Measurements from ENCODE around the gene PRMT5. TPM values are rescaled to one million over a fixed set of nuclear protein-coding genes. Genes with fewer than 3 reads are reported as not detected.
"Not testable (repeated sequence)": the region's sequence is repeated elsewhere in the genome, so short reads cannot be mapped to it uniquely, and the experiment has no call there.

PRMT5 gene
- 38.4 and 47.1 TPM in 2 replicates for total RNA-seq

- peak; percentile 99 to 100 for DNase-seq (ENCODE audit: low read depth in 2 of 2)
These were observed at the start of gene PRMT5 for GRCh38 chr14:22929104-22929960. Gene PRMT5, minus strand, starts transcription at chr14:22929376. Its CDS starts 15 bp downstream, at chr14:22929361.

- no peak for DNase-seq (ENCODE audit: low read depth in 2 of 2)
These were observed 49.3 kb upstream of the PRMT5 start for GRCh38 chr14:22978487-22978837.

DNA sequence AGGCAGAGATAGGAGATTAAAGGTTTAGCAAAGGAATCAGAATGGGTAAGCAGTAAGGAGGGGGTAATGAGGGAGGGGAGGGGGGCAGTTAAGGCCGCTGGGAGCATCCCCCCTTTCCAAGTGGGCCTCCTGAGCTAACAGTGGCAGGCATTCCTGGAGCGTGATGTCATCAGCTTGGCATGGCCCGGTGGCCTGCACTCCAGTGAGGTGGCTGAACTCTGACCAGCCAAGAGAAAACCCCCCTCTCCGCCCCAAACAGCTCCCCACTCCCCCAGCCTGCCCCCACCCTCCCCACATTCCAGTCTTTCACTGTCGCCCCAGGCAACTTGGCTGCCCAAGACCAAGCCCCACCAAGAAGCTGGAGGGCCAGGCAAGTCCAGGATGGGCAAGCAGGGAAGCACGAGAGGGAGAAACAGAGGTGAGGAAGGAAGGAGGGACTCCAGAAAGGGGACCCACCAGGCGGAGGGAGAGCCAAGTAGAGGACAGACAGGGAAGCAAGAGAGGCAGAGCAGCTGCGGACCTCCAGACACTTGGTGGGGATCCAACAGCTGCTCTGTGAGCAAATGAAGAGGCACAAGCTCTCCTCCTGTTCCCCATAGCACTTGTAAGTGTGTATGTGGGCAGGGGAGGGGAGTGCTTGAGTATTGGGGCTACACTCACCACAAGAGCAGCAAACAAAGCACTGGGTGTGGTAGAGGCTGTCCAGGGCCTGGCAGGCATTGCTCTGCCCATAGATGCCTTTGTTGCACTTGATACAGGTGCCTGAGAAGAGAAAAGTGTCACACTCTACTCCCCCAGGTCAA lies 48.7 kb upstream of the PRMT5 start:
- DNase-seq (ENCODE audit: low read depth in 2 of 2): peak in 1 of 2 donors; percentile 67

- no peak for DNase-seq (ENCODE audit: low read depth in 2 of 2)
These were observed 48.2 kb upstream of the PRMT5 start for GRCh38 chr14:22977434-22977683.

GRCh38 chr14:22976620-22977433 lies 47.7 kb upstream of the PRMT5 start:
- peak in 1 of 2 donors; percentile 72 for DNase-seq (ENCODE audit: low read depth in 2 of 2)

DNA sequence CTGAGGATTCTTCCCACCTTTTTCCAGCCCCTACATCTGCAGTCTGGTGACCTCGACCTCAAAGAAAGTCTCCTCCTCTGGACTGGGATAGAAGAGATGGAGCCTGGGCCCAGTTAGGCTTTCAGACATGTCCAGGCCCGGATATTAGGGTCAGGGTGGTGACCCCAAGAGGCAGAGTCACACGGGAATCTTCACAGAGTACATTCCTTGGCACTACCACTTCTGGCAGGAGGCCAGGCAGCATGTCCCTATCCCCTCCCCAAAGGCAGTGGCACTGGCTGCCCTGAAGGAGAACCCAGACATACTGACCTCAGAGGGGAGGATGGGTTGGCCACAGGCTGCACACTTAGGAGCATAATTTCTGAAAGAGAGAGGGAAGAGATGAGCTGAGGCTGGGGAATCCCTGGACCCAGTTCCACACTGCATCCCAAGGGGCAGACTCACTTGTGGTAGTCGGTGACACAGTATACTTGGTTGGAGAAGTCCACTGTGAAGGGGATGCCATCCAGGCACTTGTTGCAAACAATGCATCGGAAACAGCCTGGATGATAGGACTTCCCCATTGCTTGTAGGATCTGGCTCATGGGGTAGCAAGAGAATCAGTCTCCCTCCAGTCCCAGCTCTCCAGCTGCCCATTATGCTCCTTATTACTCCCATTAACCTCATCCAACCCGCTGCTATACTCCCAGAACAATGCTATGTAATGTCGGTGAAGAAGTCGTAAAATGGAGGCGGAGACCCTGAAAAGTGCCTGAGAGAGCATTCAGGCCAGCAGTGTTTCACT lies 45.5 kb upstream of the PRMT5 start:
- DNase-seq (ENCODE audit: low read depth in 2 of 2): peak in 1 of 2 donors; percentile 14

DNA sequence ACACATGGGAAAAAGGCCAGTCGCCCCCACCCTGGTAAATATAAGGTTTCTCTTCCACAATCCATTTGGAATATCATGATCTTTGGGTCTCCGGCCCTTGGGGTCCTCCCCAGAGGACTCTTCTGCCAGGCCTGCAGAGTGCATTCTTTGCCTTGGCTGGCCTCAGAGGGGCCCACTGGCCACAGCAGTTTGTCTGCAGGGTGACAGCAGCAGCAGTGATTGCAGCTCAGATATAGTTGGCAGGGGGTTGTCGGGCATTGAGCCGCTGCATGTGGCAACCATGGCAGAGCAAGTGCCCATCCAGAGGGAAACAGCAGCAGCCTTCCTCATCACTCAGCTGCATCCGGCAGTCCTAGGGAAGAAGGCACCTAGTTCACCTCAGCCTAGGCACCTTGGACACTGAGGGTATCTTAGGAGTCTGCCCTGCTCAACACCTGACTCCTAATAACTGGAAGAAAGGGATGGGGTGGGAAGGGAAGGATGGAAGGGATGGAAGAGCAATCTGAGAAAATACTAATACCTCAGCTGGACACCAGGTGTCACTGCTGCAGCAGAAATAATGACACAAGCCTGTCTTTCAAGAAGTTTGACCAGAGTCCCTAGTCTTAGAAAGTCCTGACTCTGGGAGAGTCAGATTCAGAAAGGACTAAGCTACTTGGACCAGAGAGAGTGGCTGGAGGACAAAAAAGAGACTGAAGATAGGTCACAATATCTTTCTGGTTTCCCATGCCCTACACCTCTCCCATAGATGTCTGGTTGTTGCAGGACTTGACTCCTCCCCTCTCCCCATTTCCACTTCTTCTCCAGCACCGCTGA lies 44.2 kb upstream of the PRMT5 start:
- DNase-seq (ENCODE audit: low read depth in 2 of 2): peak in 1 of 2 donors; percentile 71

DNA sequence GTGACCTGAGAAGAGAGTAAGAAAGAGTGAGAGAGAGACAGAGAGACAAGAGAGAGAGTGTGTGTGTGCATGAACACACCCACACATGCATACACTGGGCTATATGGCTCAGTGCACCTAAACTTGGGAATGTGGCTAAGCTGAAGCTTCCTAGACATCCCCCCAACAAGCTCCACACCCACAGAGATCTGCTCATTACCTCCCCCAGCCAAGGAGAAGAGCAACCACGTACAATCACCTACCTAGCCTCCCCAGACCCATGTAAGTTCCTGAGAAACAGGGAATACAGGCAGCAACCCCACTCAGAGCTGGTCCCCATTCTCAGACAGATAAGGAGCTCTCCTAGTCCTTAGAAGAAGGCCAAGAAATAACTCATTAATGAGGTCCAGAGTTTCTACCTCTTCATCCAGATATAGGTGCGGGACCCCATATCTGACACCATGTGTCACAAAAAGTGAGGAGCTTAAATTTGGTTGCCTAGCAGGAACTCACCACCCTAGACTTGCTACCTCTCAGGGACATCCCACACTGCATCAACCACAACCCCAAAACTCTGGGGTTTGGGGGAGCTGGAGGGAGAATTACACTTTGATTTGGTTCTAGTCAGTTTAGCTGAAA lies 43.2 kb upstream of the PRMT5 start:
- DNase-seq (ENCODE audit: low read depth in 2 of 2): no peak

DNA sequence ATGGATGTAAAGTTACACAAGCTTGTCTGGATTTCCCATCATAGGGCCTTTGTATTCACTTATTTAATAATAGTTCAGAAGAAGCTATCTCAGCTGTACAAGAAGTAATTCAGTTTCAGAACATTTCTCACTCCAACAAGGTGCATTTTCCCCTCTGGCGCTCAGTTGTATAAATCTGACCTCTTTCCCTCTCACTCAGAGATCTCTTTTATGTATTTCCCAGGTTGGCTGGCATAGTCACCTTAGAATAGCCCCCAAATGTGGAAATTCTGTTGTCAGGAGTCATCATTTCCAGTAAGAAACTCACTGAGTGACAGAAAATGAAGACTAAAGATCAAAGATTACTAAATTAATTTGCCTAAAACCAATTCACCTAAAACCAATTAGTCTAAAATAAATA lies 42.0 kb upstream of the PRMT5 start:
- no peak for DNase-seq (ENCODE audit: low read depth in 2 of 2)

GRCh38 chr14:22966783-22967269 lies 37.6 kb upstream of the PRMT5 start:
- DNase-seq (ENCODE audit: low read depth in 2 of 2): no peak

- not testable (repeated sequence) for DNase-seq (ENCODE audit: low read depth in 2 of 2)
These were observed 37.0 kb upstream of the PRMT5 start for GRCh38 chr14:22965916-22966782.

DNA sequence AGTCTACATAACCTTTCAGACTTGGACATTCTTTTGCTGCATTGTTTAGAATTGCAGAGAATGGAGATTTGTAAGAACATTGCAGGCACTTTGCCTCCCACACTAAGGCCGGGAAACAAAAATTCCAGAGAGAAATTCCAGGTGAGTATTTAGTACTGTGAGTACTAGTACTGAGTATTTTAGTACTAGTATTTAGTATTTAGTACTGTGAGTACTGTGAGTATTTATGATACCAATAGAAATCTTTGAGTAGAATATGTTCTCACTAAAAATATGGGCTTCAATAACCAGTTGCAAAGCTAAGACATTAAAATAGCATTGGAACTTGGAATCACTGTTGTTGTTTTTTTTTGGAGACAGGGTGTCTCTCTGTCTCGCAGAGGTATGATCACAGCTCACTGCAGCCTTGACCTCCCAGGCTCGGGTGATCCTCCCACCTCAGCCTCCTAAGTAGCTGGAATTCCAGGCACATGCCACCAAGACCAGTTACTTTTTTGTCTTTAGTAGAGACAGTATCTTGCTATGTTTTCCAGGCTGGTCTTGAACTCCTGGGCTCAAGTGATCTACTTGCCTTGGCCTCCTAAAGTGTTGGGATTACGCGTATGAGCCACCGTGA lies 33.0 kb upstream of the PRMT5 start:
- DNase-seq (ENCODE audit: low read depth in 2 of 2): no peak

- peak in 1 of 2 donors; percentile 15 for DNase-seq (ENCODE audit: low read depth in 2 of 2)
These were observed 26.8 kb upstream of the PRMT5 start for GRCh38 chr14:22955702-22956569.

- no peak for DNase-seq (ENCODE audit: low read depth in 2 of 2)
These were observed 23.2 kb upstream of the PRMT5 start for GRCh38 chr14:22952418-22952817.

DNA sequence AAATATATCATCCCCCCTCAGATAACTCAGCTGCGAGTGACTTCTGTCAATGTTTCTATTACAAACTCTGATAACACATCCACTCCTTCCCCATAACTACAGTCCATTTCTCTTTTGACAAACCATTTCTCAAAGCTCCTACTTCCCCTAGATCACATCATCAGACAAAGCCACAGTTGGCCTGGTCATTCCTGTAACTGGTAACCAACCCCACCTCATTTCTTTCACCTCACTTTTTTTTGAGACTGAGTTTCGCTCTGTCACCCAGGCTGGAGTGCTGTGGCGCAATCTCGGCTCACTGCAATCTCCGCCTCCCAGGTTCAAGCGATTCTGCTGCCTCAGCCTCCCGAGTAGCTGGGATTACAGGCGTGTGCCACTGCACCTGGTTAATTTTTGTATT lies 22.6 kb upstream of the PRMT5 start:
- not testable (repeated sequence) for DNase-seq (ENCODE audit: low read depth in 2 of 2)

- no peak for DNase-seq (ENCODE audit: low read depth in 2 of 2)
These were observed 16.5 kb upstream of the PRMT5 start for GRCh38 chr14:22945642-22946041.

DNA sequence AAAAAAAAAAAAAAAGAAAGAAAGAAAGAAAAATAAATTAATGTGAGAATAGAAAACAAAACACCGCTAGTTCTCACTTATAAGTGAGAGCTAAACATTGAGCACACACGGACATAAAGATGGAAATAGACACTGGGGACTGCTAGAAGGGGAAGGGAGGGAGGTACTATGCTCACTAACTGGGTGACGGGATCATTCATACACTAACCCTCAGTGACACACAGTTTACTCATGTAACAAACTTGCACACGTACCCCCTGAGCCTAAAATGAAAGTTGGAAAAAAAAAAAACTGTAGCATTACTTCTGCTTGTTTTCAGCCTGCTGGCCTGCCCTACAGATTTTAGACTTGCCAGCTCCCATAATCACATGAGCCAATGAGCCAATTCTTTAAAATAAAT lies 10.5 kb upstream of the PRMT5 start:
- no peak for DNase-seq (ENCODE audit: low read depth in 2 of 2)

Measured in dermis microvascular lymphatic vessel endothelial cell (primary cell).